HG02973 (cell line): ENCODE measurements around the gene VAC14.

Source experiments
- ATAC-seq: cut with Tn5 transposase; IDR thresholded peaks from one replicate; pipeline ENCODE4 v1.9.1; 2021; ENCODE audit warnings: moderate library complexity; ENCODE audit not compliant: unreplicated experiment

VAC14 gene

GRCh38 chr16:70709457-70709856 lies 91.5 kb downstream of the VAC14 start:
- ATAC-seq: no peak

DNA sequence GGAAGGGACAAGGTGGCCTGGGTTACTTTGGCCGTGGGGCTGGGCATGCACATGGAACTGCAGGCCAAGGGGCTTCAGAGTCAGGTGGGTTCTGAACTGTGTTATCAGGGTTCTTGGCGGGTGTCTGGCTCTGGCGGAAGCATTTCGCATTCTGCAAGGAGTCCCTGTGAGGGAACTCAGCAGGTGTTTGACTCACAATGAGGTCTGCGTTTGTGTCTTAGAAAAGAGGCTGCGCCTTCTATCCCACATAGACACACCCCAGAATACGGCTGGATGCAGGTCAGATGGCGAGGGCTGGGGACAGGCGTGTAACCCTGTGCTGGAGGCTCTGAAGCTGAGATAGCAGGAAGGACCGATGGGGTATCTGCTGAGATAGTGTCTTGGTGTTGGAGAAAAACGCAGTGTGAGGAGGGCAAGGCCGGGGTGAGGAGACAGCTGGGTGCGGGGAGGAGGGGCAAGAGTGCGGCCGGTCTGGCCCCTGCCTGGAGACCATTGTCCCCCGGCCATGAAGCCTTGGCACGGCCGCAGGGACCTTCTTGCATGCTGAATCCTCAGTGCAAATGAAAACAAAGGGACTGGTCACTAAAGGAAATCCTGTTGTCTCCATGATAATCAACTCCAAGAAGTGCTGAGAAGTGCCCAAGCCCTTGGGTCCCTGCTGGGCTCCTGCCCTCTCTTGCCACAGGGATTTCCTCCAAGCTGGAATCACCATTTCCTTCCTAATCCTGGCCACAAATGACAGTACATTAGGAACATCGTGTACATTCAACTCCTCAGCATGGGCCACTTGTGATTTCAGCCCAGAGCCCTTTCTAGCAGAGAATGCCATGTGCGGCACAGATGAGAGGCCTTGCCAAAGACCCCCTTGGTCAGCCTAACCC lies 92.4 kb downstream of the VAC14 start:
- no peak for ATAC-seq

DNA sequence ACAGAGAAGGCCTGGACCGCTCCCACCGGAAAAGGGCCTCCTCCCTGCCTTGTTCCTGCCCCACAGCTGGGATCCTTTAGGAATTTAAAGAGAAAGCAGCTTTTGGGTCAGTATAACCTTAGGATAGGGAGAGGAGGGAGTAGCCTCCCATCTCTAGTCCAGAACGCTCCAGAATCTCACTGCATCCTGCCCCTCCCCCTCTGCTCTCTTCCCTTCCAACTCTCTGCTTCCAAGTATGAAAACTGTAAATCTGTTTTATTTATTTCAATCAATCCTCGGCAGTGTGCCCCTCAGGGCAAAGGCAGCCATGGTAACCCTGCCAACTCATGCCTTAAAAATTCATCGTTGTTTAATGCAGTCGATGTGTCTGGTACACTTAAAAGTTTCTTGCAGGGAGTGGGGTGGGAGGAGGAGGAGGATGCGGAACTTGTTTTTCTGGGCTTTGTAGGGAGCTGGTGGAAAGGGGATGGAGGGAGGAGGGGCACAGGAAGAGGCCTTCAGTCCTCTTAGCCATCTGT lies 94.0 kb downstream of the VAC14 start:
- ATAC-seq: no peak

GRCh38 chr16:70705056-70705455 lies 95.9 kb downstream of the VAC14 start:
- ATAC-seq: no peak

DNA sequence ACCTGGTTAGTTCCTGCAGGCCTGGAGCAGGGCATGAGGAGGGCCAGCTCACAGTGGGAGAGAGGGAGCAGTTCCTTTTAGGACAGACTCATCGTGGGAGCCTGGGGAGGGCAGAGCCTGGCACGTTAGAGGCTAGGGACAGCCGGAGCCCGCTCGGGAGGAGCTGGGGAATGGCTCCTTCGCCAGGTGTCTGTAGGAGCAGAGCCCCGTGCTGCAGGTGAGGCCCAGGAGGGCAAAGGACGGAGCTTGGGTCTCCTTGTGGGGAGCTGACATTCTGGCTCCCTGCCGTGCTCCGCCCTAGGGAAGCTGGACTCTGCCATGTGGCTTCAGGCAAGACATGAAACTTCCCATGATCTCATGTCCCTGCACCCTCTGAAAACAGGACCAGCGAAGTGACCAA lies 96.4 kb downstream of the VAC14 start:
- no peak for ATAC-seq

DNA sequence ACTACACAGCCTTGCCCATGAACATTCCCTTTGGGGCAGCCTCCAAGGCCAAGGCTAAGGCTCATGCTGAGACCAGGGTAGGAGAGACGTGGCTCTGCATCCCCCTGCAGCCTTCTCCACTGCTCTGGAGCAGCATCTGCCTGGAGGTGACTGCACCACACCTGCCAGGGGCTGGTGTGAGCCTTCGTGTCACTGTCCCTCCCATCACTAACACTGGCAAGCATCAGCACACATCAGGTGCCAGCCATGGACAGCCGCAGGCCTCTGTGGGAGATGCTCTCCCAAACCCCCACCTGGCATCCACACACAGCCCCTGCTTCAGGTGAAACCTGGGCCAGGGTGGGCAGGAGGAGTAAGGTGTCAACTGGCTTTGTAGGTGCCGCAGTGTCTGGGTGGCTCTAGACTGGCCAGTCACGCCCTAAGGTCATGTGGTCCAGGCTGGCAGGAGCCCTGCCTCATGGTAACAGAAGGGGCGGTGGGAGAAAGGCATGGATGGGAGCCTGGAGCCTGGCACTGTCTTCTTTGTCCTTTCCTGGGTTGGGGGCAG lies 97.0 kb downstream of the VAC14 start:
- ATAC-seq: no peak

GRCh38 chr16:70703041-70703834 lies 97.7 kb downstream of the VAC14 start:
- ATAC-seq: no peak

GRCh38 chr16:70702624-70703023 lies 98.3 kb downstream of the VAC14 start:
- no peak for ATAC-seq

DNA sequence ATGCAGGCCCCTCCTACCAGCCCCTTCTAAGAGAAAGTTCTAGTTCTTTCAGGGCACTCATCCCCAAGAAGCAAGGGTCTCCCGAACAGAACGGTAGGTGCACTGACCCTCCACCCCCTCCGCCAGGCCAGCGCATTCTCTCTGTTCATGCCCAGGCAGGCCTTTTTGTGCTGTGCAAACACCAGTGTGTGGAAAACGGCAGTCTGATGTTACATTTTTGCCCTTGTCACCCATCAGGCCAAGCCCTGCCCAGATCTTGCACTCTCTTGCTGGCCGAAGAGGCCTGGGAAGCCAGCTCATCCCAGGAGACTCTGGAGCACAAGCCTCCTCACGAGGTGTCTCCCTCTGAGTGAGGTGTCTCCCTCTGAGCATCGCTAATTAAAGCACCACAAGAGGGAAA lies 99.0 kb downstream of the VAC14 start:
- no peak for ATAC-seq

- ATAC-seq: no peak
Measured at GRCh38 chr16:70701596-70701995, 99.4 kb downstream of the VAC14 start.

- no peak for ATAC-seq
Measured at GRCh38 chr16:70701036-70701435, 99.9 kb downstream of the VAC14 start.

- no peak for ATAC-seq
Measured at GRCh38 chr16:70700101-70701020, 100.6 kb downstream of the VAC14 start.

- ATAC-seq: no peak
Measured at GRCh38 chr16:70699696-70700095, 101.3 kb downstream of the VAC14 start.

- no peak for ATAC-seq
Measured at GRCh38 chr16:70698901-70699300, 102.1 kb downstream of the VAC14 start.

GRCh38 chr16:70697594-70698170 lies 103.3 kb downstream of the VAC14 start:
- ATAC-seq: no peak

- ATAC-seq: no peak
Measured at GRCh38 chr16:70696952-70697593, 103.9 kb downstream of the VAC14 start.

- ATAC-seq: no peak
Measured at GRCh38 chr16:70696355-70696754, 104.6 kb downstream of the VAC14 start.

DNA sequence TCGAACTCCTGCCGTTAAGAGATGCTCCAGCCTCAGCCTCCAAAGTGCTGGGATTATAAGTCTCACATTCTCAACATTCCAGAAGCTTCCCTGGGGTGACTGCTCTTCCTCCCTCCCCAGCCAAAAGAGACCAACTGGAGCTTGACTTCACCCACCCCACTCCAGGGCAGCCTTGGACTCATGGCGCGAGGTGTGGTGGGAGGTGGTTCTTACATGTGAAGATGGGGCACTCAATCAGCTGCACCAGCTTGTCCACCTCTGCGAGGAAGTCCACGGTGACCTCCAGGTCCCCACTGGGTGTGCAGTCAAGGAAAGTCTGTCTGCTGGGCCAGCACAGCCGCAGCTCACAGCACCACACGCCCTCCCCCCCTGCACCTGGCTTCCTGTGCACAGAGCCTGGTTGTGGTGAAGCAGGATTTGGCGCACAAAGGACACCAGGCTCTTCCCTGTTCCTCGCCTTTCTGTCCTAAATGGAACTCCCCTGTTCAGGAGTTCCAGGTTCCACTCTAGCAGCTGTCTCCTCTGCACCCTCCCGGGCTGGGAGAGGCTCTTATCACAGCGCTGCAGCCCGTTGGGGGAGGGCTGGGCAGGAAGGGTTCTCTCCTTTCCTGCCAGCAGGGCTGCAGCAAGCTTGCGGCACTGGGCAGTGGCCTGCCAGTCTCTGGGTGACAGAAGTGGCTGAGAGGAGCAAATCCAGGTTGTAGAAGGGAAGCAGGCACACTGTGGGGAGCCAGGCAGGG lies 105.5 kb downstream of the VAC14 start:
- ATAC-seq: no peak

DNA sequence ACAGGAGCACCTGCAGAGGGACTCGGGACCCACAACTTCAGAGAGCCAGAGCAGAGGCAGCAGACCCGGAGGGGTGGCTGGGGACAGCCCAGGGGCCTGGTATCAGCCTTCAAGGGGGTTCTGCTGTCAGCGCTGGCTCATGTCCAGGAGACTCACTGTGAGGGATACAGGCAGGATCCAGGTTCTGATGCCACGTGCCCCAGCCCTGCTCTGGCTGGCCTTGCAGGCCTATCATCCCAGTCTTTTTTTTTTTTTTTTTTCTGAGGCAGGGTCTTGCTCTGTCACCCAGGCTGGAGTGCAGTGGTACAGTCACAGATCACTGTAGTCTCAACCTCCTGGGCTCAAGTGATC lies 106.1 kb downstream of the VAC14 start:
- no peak for ATAC-seq
